ENCODE results near the gene MARVELD3. TPM values are rescaled to one million over a fixed set of nuclear protein-coding genes. Genes with fewer than 3 reads are reported as not detected.

MARVELD3 gene
- total RNA-seq, 4 donors from 2014 or later, result 6.5 to 11.8 (median 9.8) TPM

- peaks cover 9 to 54% (median 12%) of the 10 kb centered on the region in 3 donors for H3K4me1 ChIP-seq
- H3K4me3 ChIP-seq, result peak overlapping the region; percentile 61 to 72 (median 68)
- DNase-seq, result no peak
- peaks cover 0 to 61% (median 14%) of the 10 kb centered on the region in 4 donors for H3K27me3 ChIP-seq
- intact Hi-C loops (cut with DNase I), result no loop called here
- WGBS, 2 donors, result no CpG with 5 or more reads among the region's 13 CpGs
- no peaks in the 10 kb centered on the region for H3K36me3 ChIP-seq
- TF ChIP-seq CTCF (IDR thresholded peaks at IDR 0.05) (no peak), POLR2A (IDR thresholded peaks at IDR 0.05) (no peak)
- peak overlapping the region; percentile 34 to 74 (median 70) for H3K27ac ChIP-seq
- H3K9me3 ChIP-seq, result no peaks in the 10 kb centered on the region
Observed at GRCh38 chr16:71626858-71627213, 852 bp downstream of the MARVELD3 start.

GRCh38 chr16:71627731-71628181 lies 1.8 kb downstream of the MARVELD3 start:
- intact Hi-C loops (cut with DNase I), result no loop called here
- Histone ChIP-seq H3K4me1 (peaks cover 9 to 54% (median 12%) of the 10 kb centered on the region in 3 donors), H3K27me3 (peaks cover 0 to 55% (median 14%) of the 10 kb centered on the region in 4 donors), H3K9me3 (no peaks in the 10 kb centered on the region), H3K27ac (no peak overlapping the region), H3K36me3 (no peaks in the 10 kb centered on the region), H3K4me3 (no peak overlapping the region)
- no peak for TF ChIP-seq POLR2A (IDR thresholded peaks at IDR 0.05)
- no peak for TF ChIP-seq CTCF (IDR thresholded peaks at IDR 0.05)
- 65 to 89% methylated on average over 4 to 6 of the region's 7 CpGs for WGBS, 2 donors
- no peak for DNase-seq

- H3K27ac ChIP-seq, result no peak overlapping the region
- 9 to 17% methylated on average over 5 of the region's 5 CpGs for WGBS, 2 donors
- DNase-seq, result no peak
- H3K4me3 ChIP-seq, result no peak overlapping the region
- TF ChIP-seq CTCF (IDR thresholded peaks at IDR 0.05) (no peak), POLR2A (IDR thresholded peaks at IDR 0.05) (no peak)
- peaks cover 0 to 50% (median 14%) of the 10 kb centered on the region in 4 donors for H3K27me3 ChIP-seq
- no peaks in the 10 kb centered on the region for H3K36me3 ChIP-seq
- peaks cover 9 to 54% (median 12%) of the 10 kb centered on the region in 3 donors for H3K4me1 ChIP-seq
- intact Hi-C loops (cut with DNase I), result no loop called here
- H3K9me3 ChIP-seq, result no peaks in the 10 kb centered on the region
Observed at GRCh38 chr16:71628810-71629209, 2.8 kb downstream of the MARVELD3 start.

- TF ChIP-seq CTCF (IDR thresholded peaks at IDR 0.05), result no peak
- TF ChIP-seq POLR2A (IDR thresholded peaks at IDR 0.05), result no peak
- H3K4me1 ChIP-seq, result peaks cover 9 to 54% (median 12%) of the 10 kb centered on the region in 3 donors
- intact Hi-C loops (cut with DNase I), result no loop called here
- no peak for DNase-seq
- peaks cover 0 to 3% (median 0%) of the 10 kb centered on the region in 3 donors for H3K36me3 ChIP-seq
- 46 to 64% methylated on average over 9 to 11 of the region's 11 CpGs for WGBS, 2 donors
- H3K9me3 ChIP-seq, result no peaks in the 10 kb centered on the region
- H3K27ac ChIP-seq, result no peak overlapping the region
- peaks cover 0 to 44% (median 14%) of the 10 kb centered on the region in 4 donors for H3K27me3 ChIP-seq
- H3K4me3 ChIP-seq, result no peak overlapping the region
Observed at GRCh38 chr16:71629278-71630016, 3.5 kb downstream of the MARVELD3 start.

- Histone ChIP-seq H3K36me3 (peaks cover 0 to 12% (median 0%) of the 10 kb centered on the region in 3 donors), H3K4me3 (no peak overlapping the region), H3K27me3 (peaks cover 0 to 30% (median 12%) of the 10 kb centered on the region in 4 donors), H3K27ac (no peak overlapping the region), H3K4me1 (peaks cover 9 to 50% (median 11%) of the 10 kb centered on the region in 3 donors), H3K9me3 (no peaks in the 10 kb centered on the region)
- intact Hi-C loops (cut with DNase I), result no loop called here
- no peak for DNase-seq
- TF ChIP-seq POLR2A (IDR thresholded peaks at IDR 0.05), result no peak
- no peak for TF ChIP-seq CTCF (IDR thresholded peaks at IDR 0.05)
- 45 to 51% methylated on average over 4 of the region's 4 CpGs for WGBS, 2 donors
Observed at GRCh38 chr16:71630808-71631207, 4.8 kb downstream of the MARVELD3 start.

Measured in esophagus squamous epithelium (tissue), 5 donors.